HG02840 (cell line): ENCODE data around the gene EEF2K.

Experiments
- ATAC-seq: cut with Tn5 transposase; IDR thresholded peaks from one replicate; pipeline ENCODE4 v1.9.1; 2021; ENCODE audit warnings: mild to moderate bottlenecking, moderate library complexity, moderate number of reproducible peaks; ENCODE audit not compliant: unreplicated experiment, low FRiP score

Gene EEF2K

DNA sequence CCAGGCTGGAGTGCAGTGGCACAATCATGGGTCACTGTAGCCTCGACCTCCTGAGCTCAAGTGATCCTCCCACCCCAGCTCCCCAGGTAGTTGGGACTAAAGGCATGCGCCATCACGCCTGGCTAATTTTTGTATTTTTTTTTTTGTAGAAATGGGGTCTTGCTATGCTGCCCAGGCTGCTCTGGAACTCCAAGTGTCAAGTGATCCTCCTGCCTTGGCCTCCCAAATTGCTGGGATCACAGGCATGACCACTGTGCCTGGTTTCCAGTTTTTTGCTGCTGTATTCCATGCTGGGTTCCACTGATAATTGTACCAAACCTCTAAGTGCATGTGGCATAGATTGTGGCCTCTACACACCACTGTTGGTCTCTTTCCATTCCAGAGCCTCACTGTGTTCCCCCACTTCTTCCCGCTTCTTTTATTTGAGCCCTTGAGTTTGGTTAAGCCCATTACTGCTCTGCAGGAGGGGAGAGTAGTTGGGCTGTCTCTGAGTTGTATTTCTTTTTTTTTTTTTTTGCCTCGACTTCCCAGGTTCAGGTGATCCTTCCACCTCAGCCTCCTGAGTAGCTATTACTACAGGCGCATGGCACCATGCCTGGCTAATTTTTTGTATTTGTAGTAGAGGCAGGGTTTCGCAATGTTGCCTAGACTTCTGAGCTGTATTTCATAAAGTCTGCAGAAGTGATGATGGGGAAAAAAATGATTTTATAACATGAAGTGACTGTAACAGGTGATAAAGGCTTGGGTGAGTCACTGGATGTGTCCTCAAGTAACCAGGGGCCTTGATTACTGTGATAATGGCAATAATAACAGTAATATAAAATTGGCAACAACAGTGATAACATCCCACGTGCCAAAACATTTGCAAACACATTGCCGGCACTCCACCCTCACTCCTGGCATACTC is 30.0 kb downstream of the EEF2K start:
- ATAC-seq = no peak

DNA sequence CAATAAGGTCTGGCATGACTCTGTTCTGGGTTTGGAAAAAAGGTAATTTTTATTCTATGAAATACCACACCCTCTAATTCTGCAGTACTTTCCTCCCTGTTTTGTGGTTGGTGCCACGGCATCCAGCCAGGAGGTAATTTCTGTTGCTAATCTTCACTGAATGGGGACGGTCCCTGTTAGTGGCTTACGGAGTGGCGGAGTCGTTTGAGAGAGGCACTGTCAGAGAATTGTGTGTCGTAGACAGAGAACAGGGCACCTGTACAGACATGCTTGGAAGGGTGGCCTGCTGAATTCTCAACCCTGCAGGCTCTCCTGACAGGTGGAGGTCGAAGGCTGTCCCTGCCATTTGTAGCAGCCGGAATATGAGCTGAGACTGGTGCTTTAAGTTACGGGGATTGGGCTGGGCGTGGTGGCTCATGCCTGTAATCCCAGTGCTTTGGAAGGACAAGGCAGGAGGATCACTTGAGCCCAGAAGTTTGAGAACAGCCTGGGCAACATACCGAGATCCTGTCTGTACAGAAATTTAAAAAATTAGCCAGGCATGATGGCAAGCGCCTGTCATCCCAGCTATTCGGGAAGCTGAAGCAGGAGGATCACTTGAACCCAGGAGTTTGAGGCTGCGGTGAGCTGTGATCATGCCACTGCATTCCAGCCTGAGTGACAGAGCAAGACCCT is 33.2 kb downstream of the EEF2K start:
- ATAC-seq = no peak

DNA sequence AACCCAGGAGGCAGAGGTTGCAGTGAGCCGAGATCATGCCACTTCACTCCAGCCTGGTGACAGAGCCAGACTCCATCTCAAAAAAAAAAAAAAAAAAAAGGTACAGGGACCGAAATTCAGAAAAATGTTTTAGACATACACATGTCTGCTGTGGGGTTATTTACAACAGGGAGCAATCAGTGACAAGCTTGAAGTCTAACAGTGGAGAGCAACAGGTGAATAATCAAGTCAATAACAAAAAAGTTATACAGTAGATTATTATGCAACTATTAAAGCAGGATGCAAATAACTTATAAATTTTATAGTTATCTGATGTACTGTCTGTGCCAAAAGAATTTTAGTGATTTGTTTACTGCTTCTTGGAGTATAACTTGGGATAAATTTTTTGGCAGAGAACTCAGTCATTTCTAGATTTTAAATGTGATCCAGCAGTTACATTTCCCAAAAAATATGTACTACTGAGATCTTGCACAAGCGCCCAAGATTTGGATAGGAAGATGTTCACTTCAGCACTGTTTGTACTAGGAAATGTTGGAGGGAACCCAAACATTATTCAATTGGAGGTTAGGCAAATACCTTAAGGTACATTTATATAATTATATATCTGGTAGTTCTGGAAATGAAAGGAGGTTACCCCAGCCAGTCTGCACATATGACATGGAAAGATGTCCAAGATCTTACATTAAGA is 34.1 kb downstream of the EEF2K start:
- ATAC-seq = no peak

DNA sequence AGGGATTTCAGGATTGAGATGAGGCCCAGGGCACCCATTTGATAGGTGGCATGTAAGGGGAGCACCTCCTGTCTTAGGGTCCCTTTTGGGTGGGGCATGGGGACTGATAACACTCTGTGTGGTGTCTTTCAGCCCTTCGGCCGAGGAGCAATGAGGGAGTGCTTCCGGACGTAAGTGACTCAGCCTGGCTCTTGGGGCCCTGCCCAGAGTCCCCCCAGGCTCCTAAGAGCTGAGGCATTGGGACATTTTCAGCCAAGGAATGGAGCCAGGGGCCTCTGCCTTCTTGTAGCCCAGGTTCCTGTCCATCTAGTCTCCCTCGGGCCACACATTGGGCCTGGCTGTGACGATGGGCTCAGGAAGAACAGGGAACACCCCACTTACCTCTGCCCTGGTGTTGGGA is 44.4 kb downstream of the EEF2K start:
- no peak for ATAC-seq

DNA sequence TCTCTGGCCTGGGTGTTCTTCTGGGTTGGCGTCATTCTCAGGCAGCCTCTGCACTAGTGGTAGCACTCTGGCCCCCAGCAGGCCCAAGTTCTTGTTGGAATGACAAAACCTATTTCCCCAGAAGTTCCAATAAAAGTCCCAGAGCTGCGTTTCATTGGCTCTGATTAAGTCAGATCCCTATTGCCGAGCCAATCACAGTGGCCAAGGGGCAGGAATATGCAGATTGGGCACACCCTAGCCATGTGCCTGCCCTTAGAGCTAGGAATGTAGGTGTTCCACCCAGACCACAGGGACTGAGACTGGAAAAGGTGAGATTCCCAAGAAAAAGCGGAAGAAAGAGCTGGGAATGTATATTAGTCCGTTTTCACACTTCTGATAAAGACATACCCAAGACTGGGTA is 46.2 kb downstream of the EEF2K start:
- no peak for ATAC-seq

DNA sequence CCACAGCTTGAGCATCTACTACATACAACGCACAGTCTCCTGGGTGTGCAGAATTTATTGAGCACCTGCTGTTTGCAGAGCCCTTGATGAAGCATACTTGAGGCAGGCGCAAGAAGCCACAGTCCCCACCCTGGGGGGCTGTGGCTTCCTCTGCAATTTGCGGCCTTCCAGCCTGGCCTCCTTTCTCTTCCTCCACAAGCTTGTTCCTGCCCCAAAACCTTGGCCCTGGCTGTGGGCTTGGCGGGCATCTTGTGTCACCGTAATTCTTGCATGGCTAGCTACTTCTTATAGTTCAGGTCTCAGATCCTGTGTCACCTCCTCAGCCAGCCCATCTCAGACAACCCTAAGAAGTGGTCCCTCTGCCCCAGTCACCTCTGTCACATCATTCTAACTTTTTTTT is 47.2 kb downstream of the EEF2K start:
- no peak for ATAC-seq

DNA sequence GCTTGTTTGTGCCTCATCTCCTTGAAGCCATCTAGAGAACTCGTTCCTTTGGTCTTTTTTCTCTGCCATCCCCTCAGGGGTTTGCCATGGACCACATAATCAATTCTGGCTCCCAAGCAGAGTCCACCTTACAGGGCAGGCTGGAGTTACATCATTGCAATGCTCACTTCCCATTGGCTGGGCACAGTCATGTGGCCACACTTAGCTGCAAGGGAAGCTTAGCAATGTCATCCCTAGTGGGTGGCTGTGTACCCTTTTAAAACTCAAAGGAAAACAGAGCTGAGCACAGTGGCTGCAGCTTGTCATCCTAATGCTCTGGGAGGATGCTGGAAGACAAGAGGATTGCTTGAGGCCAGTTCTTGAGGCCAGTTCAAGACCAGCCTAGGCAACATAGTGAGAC is 49.3 kb downstream of the EEF2K start:
- no peak for ATAC-seq

DNA sequence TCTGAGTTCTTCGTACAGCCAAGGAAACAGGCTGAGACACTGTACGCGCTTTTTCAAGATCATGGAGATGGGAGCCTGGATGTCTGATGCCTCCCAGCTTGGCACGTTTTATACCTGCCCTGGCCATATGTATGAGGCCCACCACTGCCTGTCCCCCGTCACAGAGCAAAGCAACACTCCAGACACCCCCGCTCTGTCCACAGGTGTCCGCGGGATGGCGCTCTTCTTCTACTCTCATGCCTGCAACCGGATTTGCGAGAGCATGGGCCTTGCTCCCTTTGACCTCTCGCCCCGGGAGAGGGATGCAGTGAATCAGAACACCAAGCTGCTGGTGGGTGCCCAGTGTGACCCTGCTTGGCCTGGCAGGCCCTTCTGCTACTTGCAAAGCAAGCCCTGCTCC is 51.4 kb downstream of the EEF2K start:
- no peak for ATAC-seq

DNA sequence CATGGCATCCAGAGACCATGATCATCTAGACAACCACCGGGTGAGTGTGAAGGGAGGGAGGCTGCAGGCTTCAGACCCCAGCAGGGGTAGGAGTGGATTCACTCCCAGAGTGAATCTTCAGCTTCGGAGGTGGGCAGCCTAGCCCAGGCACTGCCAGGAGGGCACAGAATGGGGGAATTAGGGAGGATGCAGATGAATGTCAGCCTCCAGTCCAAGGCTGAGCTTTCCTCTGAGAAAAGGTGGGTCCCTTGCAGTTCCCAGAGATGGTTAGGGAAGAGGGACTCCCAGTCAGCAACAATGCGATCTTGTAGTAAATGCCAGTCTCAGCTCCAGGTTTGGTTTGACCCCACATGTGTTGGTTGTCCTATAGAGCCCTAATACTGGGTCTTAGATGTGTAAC is 54.4 kb downstream of the EEF2K start:
- no peak for ATAC-seq

DNA sequence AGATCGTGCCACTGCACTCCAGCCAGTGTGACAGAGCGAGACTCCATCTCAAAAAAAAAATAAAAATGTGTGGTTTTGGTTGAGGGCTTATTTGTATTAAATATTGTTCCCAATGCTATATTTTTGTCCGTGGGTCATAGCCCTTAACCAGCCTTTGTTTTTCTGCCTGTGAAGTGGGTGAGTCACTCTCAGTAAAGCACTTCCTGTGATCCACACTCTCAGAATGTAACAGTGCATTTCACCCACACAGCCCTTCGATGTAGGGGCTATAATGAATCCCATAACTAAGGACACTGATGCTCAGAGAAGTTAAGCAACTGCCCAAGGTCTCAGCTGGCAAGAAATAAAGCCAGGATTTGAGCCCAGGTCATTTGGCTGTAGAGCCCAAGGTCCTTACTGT is 56.4 kb downstream of the EEF2K start:
- no peak for ATAC-seq

DNA sequence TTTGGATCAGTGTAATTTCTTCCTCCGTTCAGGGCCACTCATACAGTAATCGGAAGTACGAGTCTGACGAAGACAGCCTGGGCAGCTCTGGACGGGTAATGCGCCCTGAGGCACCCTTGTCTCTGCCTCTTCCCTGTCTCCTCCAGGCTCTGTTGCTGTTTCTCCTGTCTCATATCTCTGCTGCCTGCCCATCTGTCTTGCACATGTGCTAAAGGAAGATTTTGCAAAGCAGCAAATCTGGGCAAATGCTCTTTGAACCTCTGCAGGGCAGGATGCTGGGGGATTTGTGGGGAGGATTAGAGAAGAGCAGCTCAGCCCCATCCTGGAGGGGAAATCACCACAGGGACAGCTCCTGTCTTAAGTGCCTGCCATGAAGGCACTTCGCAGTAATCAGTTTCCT is 58.7 kb downstream of the EEF2K start:
- no peak for ATAC-seq

DNA sequence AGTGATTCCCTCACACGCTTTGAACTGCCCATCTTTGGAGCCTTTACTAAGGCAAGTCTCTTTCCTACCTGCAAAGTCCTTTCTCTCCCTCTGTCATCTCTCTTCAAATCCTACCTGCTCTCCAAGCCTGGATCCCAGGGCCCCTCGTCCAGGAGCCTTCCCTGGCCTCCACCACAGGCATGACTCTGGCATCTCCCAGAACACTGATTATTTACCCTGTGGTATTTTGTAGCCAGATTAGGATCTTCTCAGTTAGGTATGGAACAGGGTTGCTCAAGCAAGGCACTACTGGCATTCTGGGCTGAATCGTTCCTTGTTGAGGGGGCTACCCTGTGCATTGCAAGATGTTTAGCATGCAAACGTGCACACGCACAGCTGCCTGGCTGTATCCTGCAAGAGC is 59.3 kb downstream of the EEF2K start:
- no peak for ATAC-seq

DNA sequence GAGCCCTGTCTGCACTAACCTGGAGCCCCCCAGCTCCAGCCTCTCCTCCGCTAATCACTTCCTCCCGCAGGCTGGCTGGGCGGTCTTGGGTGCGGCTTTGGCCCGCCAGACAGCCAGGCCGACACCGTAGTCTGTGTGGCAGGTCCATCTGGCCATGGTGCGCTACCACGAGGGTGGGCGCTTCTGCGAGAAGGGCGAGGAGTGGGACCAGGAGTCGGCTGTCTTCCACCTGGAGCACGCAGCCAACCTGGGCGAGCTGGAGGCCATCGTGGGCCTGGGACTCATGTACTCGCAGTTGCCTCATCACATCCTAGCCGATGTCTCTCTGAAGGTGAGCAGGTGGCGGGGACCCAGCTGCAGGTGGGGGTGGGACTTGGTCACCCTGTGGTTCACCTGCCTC is 60.5 kb downstream of the EEF2K start:
- no peak for ATAC-seq

DNA sequence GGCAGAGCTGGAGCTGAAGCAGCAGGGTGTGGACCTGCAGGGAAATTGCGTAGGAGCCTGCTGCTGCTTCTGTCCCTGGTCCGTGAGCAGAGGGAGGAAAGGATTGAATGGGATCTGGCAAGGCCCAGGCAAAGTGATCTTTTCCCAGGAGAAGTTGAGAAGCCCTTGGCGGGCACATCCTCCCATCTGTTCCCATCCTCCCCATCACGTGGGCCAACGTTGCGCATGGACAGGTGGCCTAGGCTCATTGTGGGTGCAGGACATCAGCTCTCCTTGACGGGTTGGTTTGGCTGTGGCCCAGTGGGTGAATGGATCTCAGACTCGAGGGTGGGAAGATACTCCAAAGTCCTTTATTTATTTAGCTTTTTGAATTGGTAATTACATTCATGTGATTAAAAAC is 61.7 kb downstream of the EEF2K start:
- ATAC-seq = no peak

DNA sequence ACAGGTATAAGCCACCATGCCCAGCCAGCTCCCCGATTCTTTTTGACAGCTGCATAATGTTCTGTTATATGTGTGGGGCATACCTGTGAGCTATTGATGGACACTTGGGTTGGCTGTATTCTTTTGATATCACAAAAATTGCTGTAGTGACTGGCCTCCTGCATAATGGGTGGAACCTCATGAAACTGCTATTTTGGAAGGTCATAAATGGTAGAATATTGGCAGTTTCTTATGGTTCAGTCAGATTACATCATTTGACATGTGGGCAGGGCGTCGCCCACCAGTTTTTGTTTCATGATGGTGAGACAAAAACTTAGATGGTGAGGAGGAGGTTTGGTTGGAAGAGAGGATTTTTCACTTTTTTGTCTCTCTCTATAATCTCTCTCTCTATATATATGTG is 64.4 kb downstream of the EEF2K start:
- ATAC-seq = no peak

DNA sequence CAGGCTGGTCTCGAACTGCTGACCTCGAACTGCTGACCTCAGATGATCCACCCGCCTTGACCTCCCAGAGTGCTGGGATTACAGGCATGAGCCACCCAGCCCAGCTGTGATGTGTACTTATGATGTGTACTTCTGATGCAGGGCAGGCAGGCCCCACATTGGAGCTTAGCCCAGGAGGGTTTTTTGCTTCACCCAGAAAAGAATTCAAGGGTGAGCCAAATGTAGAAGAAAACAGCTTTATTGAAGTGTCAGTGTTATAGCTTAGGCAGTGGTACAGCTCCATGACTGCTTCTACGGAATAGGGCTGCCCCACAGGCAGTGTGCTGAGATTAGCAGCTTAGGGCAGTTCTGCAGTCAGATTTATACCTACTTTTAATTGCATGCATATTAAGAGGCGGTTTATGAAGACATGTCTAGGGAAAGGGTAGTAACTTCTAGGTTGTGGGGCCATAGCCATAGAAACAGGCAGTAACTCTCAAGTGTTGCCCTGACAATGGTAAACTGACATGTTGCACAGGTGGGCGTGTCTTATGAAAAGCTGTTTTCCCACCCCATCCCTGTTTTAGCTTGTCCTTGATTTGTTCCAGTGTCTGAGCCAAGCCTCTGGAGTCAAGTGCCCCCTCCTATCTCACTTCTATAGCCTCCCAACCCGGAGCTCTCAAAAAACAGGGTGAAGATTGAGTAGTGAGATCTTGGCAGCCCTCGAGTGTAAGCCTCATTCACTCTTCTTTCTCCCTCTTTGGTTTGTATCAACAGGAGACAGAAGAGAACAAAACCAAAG is 67.0 kb downstream of the EEF2K start:
- ATAC-seq = no peak

DNA sequence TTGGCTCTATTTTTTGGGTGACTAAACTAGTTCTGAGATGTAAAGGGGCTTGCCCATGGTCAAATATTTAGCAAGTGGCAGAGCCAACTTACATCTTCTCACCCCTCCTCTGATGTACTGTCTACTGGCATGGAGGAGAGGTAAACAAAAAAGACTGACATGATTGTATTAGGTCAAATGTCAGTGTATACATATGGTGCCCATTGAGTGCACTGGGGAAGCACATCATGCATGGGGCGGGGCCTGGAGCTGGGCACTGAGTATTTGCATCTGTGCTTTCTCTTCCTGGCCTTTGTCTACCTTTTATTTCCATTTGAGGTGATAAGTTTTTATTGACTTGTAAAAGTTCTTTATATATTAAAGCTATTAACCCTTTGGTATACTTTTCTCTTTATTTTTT is 68.8 kb downstream of the EEF2K start:
- no peak for ATAC-seq

DNA sequence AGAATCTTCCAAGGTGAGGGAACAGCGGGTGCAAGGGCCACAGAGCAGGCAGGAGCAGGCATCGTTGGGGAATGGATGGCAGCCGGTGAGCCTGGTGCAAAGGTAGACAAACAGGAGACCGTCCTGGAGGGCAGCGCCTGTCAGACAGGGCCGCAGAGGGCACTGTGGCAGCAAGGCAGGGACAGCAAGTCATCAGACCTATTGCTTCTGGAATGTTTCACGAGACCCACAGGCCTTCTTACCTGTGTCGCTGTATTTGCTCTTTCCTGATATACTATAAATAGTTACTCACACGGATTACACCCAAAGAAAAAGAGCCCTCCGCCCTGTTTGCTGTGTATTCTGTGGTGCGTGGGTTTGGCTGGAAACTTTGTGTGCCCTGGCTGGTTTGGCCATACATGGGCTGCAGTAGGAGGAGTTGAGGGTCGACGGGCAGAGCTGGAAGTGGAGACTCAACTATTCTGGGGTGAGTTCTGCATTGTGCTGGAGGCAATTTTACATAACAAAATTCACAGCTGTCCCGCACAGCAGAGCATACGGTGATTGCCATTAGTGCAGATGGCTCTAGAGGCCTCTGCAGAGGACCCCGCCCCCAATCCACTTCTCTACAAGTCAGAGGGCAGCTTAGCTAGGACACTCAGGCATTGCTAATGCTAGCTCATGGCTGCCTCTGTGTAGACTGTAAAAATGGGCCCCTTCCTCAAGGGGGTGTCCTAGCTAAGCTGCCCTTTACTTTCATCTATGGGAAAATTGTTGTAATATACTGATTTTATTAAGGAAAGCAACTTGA is 72.6 kb downstream of the EEF2K start:
- ATAC-seq = no peak

DNA sequence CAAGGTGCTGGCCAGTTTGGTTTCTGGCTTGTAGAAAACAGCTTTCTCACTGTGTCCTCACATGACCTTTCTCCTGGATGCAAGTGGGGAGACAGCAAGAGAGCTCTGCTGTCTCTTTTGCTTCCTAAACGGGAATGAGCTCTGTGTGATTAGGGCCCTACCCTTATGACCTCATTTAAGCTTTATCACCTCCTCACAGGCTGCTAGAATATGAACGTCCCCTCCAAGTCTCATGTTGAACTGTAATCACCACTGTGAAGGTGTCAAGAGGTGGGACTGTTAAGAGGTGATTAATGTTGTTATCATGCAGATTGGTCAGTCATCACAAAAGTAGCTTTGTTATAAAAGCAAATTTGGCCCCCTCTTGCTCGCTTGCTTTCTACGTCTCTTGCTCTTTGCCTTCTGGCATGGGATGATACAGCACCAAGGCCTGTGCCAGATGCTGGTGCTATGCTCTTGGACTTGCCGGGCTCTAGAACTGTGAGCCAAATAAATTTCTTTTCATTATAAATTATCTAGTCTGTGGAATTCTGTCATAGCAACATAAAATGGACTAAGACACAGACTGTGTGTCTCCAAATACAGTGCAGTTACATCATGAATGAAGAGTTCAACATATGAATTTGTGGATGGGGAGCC is 76.3 kb downstream of the EEF2K start:
- ATAC-seq = no peak
